GM19397 (cell line): ENCODE data around the gene PDK3.
A peak's percentile ranks its signal among the peaks of the same experiment; 100 is the strongest.

Experiments used
- ATAC-seq: cut with Tn5 transposase; IDR thresholded peaks from one replicate; pipeline ENCODE4 v1.9.1; 2021; ENCODE audit warnings: mild to moderate bottlenecking, moderate library complexity; ENCODE audit not compliant: unreplicated experiment

Gene PDK3

GRCh38 chrX:24464836-24465531 lies at the start of gene PDK3:
TSS of gene PDK3 (plus strand) at chrX:24465286. CDS start at chrX:24465456, 170 bp downstream.
- peak; percentile 99 for ATAC-seq

- no peak for ATAC-seq
Observed at GRCh38 chrX:24415921-24416320, 49.2 kb upstream of the PDK3 start.

- no peak for ATAC-seq
Observed at GRCh38 chrX:24423960-24424359, 41.1 kb upstream of the PDK3 start.

GRCh38 chrX:24424948-24425347 lies 40.1 kb upstream of the PDK3 start:
- no peak for ATAC-seq

GRCh38 chrX:24425806-24426205 lies 39.3 kb upstream of the PDK3 start:
- no peak for ATAC-seq

GRCh38 chrX:24426340-24426913 lies 38.7 kb upstream of the PDK3 start:
- ATAC-seq, result no peak

GRCh38 chrX:24426921-24427746 lies 38.0 kb upstream of the PDK3 start:
- no peak for ATAC-seq

- no peak for ATAC-seq
Observed at GRCh38 chrX:24427747-24428019, 37.4 kb upstream of the PDK3 start.

GRCh38 chrX:24428516-24428915 lies 36.6 kb upstream of the PDK3 start:
- no peak for ATAC-seq

GRCh38 chrX:24435060-24435459 lies 30.0 kb upstream of the PDK3 start:
- no peak for ATAC-seq

- ATAC-seq, result no peak
Observed at GRCh38 chrX:24443918-24444317, 21.2 kb upstream of the PDK3 start.

- no peak for ATAC-seq
Observed at GRCh38 chrX:24444645-24445044, 20.4 kb upstream of the PDK3 start.

- no peak for ATAC-seq
Observed at GRCh38 chrX:24448762-24449250, 16.3 kb upstream of the PDK3 start.

- no peak for ATAC-seq
Observed at GRCh38 chrX:24463077-24463476, 2.0 kb upstream of the PDK3 start.

- ATAC-seq, result no peak
Observed at GRCh38 chrX:24464498-24464835, 619 bp upstream of the PDK3 start.

GRCh38 chrX:24465532-24465865 lies 413 bp downstream of the PDK3 start:
- no peak for ATAC-seq

- ATAC-seq, result no peak
Observed at GRCh38 chrX:24466025-24466424, 939 bp downstream of the PDK3 start.

GRCh38 chrX:24468245-24468644 lies 3.2 kb downstream of the PDK3 start:
- ATAC-seq, result no peak

GRCh38 chrX:24471808-24472207 lies 6.7 kb downstream of the PDK3 start:
- no peak for ATAC-seq

GRCh38 chrX:24475480-24475879 lies 10.4 kb downstream of the PDK3 start:
- no peak for ATAC-seq

GRCh38 chrX:24478509-24478908 lies 13.4 kb downstream of the PDK3 start:
- no peak for ATAC-seq

- peak; percentile 93 for ATAC-seq
Observed at GRCh38 chrX:24479924-24480323, 14.8 kb downstream of the PDK3 start.
